Naive B cell (primary cell): ENCODE results near the gene SUMO3. TPM values are rescaled to one million over a fixed set of nuclear protein-coding genes. Genes with fewer than 3 reads are reported as not detected.

Experiments used
- ATAC-seq, 2 donors: fragments of 150-1000 bp; cut with Tn5 transposase; 2 replicates each; pipeline ENCODE4 v1.10.0; 2021; ENCODE audit warnings: low read depth in 2 of 2, mild to moderate bottlenecking in 2 of 2, moderate library complexity in 2 of 2
- DNase-seq: peaks from one replicate; pipeline ENCODE4 v3.0.0; 2022
- H3K27ac Mint-ChIP-seq, 6 donors: one replicate each; pipeline ENCODE4 v1.8.0; 2020 to 2022; ENCODE audit warnings: mild to moderate bottlenecking in 6 of 6, mixed read lengths in 6 of 6, moderate library complexity in 5 of 6, inconsistent platforms in 2 of 6
- H3K27me3 Mint-ChIP-seq, 3 donors: one replicate each; pipeline ENCODE4 v1.8.0; 2021 to 2022; ENCODE audit warnings: mixed read lengths in 3 of 3, mild to moderate bottlenecking in 1 of 3
- H3K36me3 Mint-ChIP-seq, 2 donors: one replicate each; pipeline ENCODE4 v1.8.0; 2020 to 2022; ENCODE audit warnings: mixed read lengths in 2 of 2, inconsistent platforms in 1 of 2, mild to moderate bottlenecking in 1 of 2
- H3K4me1 Mint-ChIP-seq, 3 donors: one replicate each; pipeline ENCODE4 v1.8.0; 2020 to 2022; ENCODE audit warnings: mixed read lengths in 3 of 3, inconsistent platforms in 1 of 3, mild to moderate bottlenecking in 1 of 3, moderate library complexity in 1 of 3
- H3K4me3 Mint-ChIP-seq, 8 donors: one replicate each; pipeline ENCODE4 v1.8.0; 2020 to 2022; ENCODE audit warnings: mild to moderate bottlenecking in 8 of 8, mixed read lengths in 8 of 8, moderate library complexity in 8 of 8, inconsistent platforms in 2 of 8
- H3K9me3 Mint-ChIP-seq, 7 donors: one replicate each; pipeline ENCODE4 v1.8.0; 2020 to 2022; ENCODE audit warnings: mixed read lengths in 7 of 7, mild to moderate bottlenecking in 5 of 7, inconsistent platforms in 2 of 7, moderate library complexity in 1 of 7
- polyA plus RNA-seq, 6 donors: library from polyadenylated mRNA; unstranded; fragments of 300-500 nt; fragmentation: Illumina TruSeq; gene quantifications; one replicate each; pipeline ENCODE4 v1.2.3, GENCODE V29; 2021; ENCODE audit warnings: low read depth in 6 of 6

Gene SUMO3
- polyA plus RNA-seq, 6 donors from 2014 or later = 71.2 to 100 (median 79.5) TPM

- DNase-seq = no peak
- Mint-ChIP-seq H3K36me3 (no peaks in the 10 kb centered on the region), H3K4me1 (peaks cover 7 to 12% (median 10%) of the 10 kb centered on the region in 3 donors), H3K4me3 (no peak overlapping the region), H3K9me3 (no peaks in the 10 kb centered on the region), H3K27ac (no peak overlapping the region), H3K27me3 (no peaks in the 10 kb centered on the region)
- no peak for ATAC-seq
Measured at GRCh38 chr21:44761747-44762208, 56.1 kb downstream of the SUMO3 start.

- Mint-ChIP-seq H3K9me3 (peaks cover 0 to 3% (median 0%) of the 10 kb centered on the region in 7 donors), H3K27me3 (no peaks in the 10 kb centered on the region), H3K4me1 (peaks cover 7 to 12% (median 8%) of the 10 kb centered on the region in 3 donors), H3K4me3 (peak overlapping the region in 1 of 8 donors; percentile 9), H3K36me3 (no peaks in the 10 kb centered on the region), H3K27ac (peak overlapping the region in 2 of 6 donors; percentile 16 to 37)
- ATAC-seq (no peak), DNase-seq (no peak)
Measured at GRCh38 chr21:44761011-44761729, 56.7 kb downstream of the SUMO3 start.

GRCh38 chr21:44760376-44760775 lies 57.5 kb downstream of the SUMO3 start:
- ATAC-seq = no peak
- DNase-seq = no peak
- no peak overlapping the region for H3K27ac Mint-ChIP-seq
- peaks cover 0 to 3% (median 0%) of the 10 kb centered on the region in 7 donors for H3K9me3 Mint-ChIP-seq
- no peaks in the 10 kb centered on the region for H3K27me3 Mint-ChIP-seq
- H3K4me1 Mint-ChIP-seq = peaks cover 1 to 7% (median 2%) of the 10 kb centered on the region in 3 donors
- no peaks in the 10 kb centered on the region for H3K36me3 Mint-ChIP-seq
- peak overlapping the region in 1 of 8 donors; percentile 57 for H3K4me3 Mint-ChIP-seq

- Mint-ChIP-seq H3K4me3 (no peak overlapping the region), H3K4me1 (peaks cover 0 to 5% (median 0%) of the 10 kb centered on the region in 3 donors), H3K36me3 (peaks cover 0 to 5% of the 10 kb centered on the region in 2 donors), H3K27ac (no peak overlapping the region), H3K27me3 (no peaks in the 10 kb centered on the region), H3K9me3 (peaks cover 0 to 8% (median 4%) of the 10 kb centered on the region in 7 donors)
- ATAC-seq (no peak), DNase-seq (no peak)
Measured at GRCh38 chr21:44759628-44760285, 58.1 kb downstream of the SUMO3 start.

- H3K27me3 Mint-ChIP-seq = no peaks in the 10 kb centered on the region
- DNase-seq (no peak), ATAC-seq (no peak)
- peaks cover 0 to 10% (median 5%) of the 10 kb centered on the region in 7 donors for H3K9me3 Mint-ChIP-seq
- H3K36me3 Mint-ChIP-seq = peaks cover 0 to 7% of the 10 kb centered on the region in 2 donors
- H3K27ac Mint-ChIP-seq = no peak overlapping the region
- H3K4me1 Mint-ChIP-seq = peaks cover 0 to 5% (median 0%) of the 10 kb centered on the region in 3 donors
- H3K4me3 Mint-ChIP-seq = no peak overlapping the region
Measured at GRCh38 chr21:44758781-44759627, 58.9 kb downstream of the SUMO3 start.

- DNase-seq (no peak), ATAC-seq (no peak)
- H3K27me3 Mint-ChIP-seq = no peaks in the 10 kb centered on the region
- H3K4me3 Mint-ChIP-seq = no peak overlapping the region
- peaks cover 0 to 7% of the 10 kb centered on the region in 2 donors for H3K36me3 Mint-ChIP-seq
- H3K9me3 Mint-ChIP-seq = peaks cover 0 to 13% (median 5%) of the 10 kb centered on the region in 7 donors
- peaks cover 0 to 5% (median 0%) of the 10 kb centered on the region in 3 donors for H3K4me1 Mint-ChIP-seq
- no peak overlapping the region for H3K27ac Mint-ChIP-seq
Measured at GRCh38 chr21:44758141-44758561, 59.7 kb downstream of the SUMO3 start.

GRCh38 chr21:44757731-44758130 lies 60.1 kb downstream of the SUMO3 start:
- Mint-ChIP-seq H3K4me1 (peaks cover 0 to 5% (median 0%) of the 10 kb centered on the region in 3 donors), H3K27me3 (peaks cover 0 to 1% (median 0%) of the 10 kb centered on the region in 3 donors), H3K27ac (no peak overlapping the region), H3K4me3 (no peak overlapping the region), H3K36me3 (peaks cover 0 to 7% of the 10 kb centered on the region in 2 donors), H3K9me3 (peaks cover 0 to 13% (median 5%) of the 10 kb centered on the region in 7 donors)
- ATAC-seq (no peak), DNase-seq (no peak)

GRCh38 chr21:44756423-44757185 lies 61.3 kb downstream of the SUMO3 start:
- Mint-ChIP-seq H3K27ac (no peak overlapping the region), H3K36me3 (peaks cover 0 to 7% of the 10 kb centered on the region in 2 donors), H3K27me3 (peaks cover 0 to 13% (median 0%) of the 10 kb centered on the region in 3 donors), H3K4me3 (peak overlapping the region in 1 of 8 donors; percentile 15), H3K9me3 (peaks cover 0 to 13% (median 5%) of the 10 kb centered on the region in 7 donors), H3K4me1 (peaks cover 0 to 4% (median 0%) of the 10 kb centered on the region in 3 donors)
- ATAC-seq (no peak), DNase-seq (no peak)

Other genes with a start within 250 kb of the SUMO3 start
- not detected for gene KRTAP10-4, start 244.3 kb downstream of the SUMO3 start, polyA plus RNA-seq
- gene KRTAP10-5, start 237.5 kb downstream of the SUMO3 start, polyA plus RNA-seq = not detected
- not detected for gene KRTAP10-6, start 225.6 kb downstream of the SUMO3 start, polyA plus RNA-seq
- gene KRTAP10-7, start 217.5 kb downstream of the SUMO3 start, polyA plus RNA-seq = not detected
- gene KRTAP10-8, start 206.0 kb downstream of the SUMO3 start, polyA plus RNA-seq = not detected
- not detected for gene KRTAP10-9, start 191.0 kb downstream of the SUMO3 start, polyA plus RNA-seq
- gene KRTAP10-10, start 180.7 kb downstream of the SUMO3 start, polyA plus RNA-seq = not detected
- gene KRTAP10-11, start 171.6 kb downstream of the SUMO3 start, polyA plus RNA-seq = not detected
- not detected for gene KRTAP12-4, start 163.4 kb downstream of the SUMO3 start, polyA plus RNA-seq
- gene KRTAP12-3, start 160.1 kb downstream of the SUMO3 start, polyA plus RNA-seq = not detected
- not detected for gene KRTAP12-2, start 151.1 kb downstream of the SUMO3 start, polyA plus RNA-seq
- not detected for gene KRTAP12-1, start 135.9 kb downstream of the SUMO3 start, polyA plus RNA-seq
- not detected for gene KRTAP10-12, start 120.9 kb downstream of the SUMO3 start, polyA plus RNA-seq
- not detected for gene TSPEAR, start 106.5 kb downstream of the SUMO3 start, polyA plus RNA-seq
- gene UBE2G2, start 16.2 kb downstream of the SUMO3 start, polyA plus RNA-seq = 10 to 100 TPM; 53.8 to 72.5 (median 59.5) TPM
- 10 to 100 TPM; 28.1 to 43.5 (median 36.1) TPM for gene PTTG1IP, start 55.6 kb upstream of the SUMO3 start, polyA plus RNA-seq
- 100 to 1,000 TPM; 220 to 346 (median 303) TPM for gene ITGB2, start 102.8 kb upstream of the SUMO3 start, polyA plus RNA-seq
- gene SLX9, start 122.0 kb upstream of the SUMO3 start, polyA plus RNA-seq = 10 to 100 TPM in 5 of 6 donors, 1 to 10 TPM in 1; 7.8 to 14.2 (median 12.3) TPM